ENCODE measurements around the gene SP140L.

GRCh38 chr2:230318190-230319121 lies 8.5 kb upstream of the SP140L start:
- TF ChIP-seq FOXP2 (optimal IDR thresholded peaks at IDR 0.05; ENCODE audit: borderline replicate concordance, extremely low read depth, extremely low read length, insufficient read depth): no peak
- no peak for TF ChIP-seq POLR2AphosphoS5 (IDR thresholded peaks at IDR 0.05; ENCODE audit: low read depth, low read length)
- TF ChIP-seq TAF1 (IDR thresholded peaks at IDR 0.05; ENCODE audit: borderline replicate concordance, insufficient read depth, low read length): no peak
- no peak for TF ChIP-seq SIN3A (IDR thresholded peaks at IDR 0.05; ENCODE audit: borderline replicate concordance, insufficient read depth, low read length)

Measured in PFSK-1 (cell line).